GM12878 (cell line): ENCODE measurements around the gene GON4L. TPM values are rescaled to one million over a fixed set of nuclear protein-coding genes. Genes with fewer than 3 reads are reported as not detected.
A peak's percentile ranks its signal among the peaks of the same experiment; 100 is the strongest.

Experiments used
- CREB1 ChIP-seq: IDR thresholded peaks from 2 replicates; pipeline ENCODE4 v1.6.1; 2012; ENCODE audit warnings: low read depth, mild to moderate bottlenecking, inconsistent platforms
- ETV6 ChIP-seq, 2 experiments: fragments of 450-650 bp in 1 of 2; IDR thresholded peaks in 1 of 2; conservative IDR thresholded peaks in 1 of 2; 2 replicates each; pipeline ENCODE4 v1.6.1; 2014; ENCODE audit warnings: antibody characterized with exemption in 1 of 2, borderline replicate concordance in 1 of 2, low read depth in 1 of 2, mild to moderate bottlenecking in 1 of 2, moderate library complexity in 1 of 2
- FOXK2 ChIP-seq: fragments of 450-650 bp; IDR thresholded peaks from 2 replicates; pipeline ENCODE4 v1.6.1; 2017; ENCODE audit warnings: mild to moderate bottlenecking, moderate library complexity
- GABPA ChIP-seq: IDR thresholded peaks from 2 replicates; pipeline ENCODE4 v1.6.1; 2014; ENCODE audit warnings: antibody characterized with exemption, low read depth, mild to moderate bottlenecking, inconsistent platforms
- GATAD2B ChIP-seq: fragments of 450-650 bp; conservative IDR thresholded peaks from 2 replicates; pipeline ENCODE4 v1.6.1; 2017; ENCODE audit warnings: low read depth, mild to moderate bottlenecking, moderate library complexity
- HSF1 ChIP-seq: fragments of 150-350 bp; IDR thresholded peaks from 2 replicates; pipeline ENCODE4 v1.6.1; 2014; ENCODE audit warnings: mild to moderate bottlenecking, low read depth, low read length
- JUNB ChIP-seq: IDR thresholded peaks from 2 replicates; pipeline ENCODE4 v1.6.1; 2016; ENCODE audit warnings: antibody characterized with exemption, mild to moderate bottlenecking
- LARP7 ChIP-seq: fragments of 450-650 bp; IDR thresholded peaks from 2 replicates; pipeline ENCODE4 v1.6.1; 2017; ENCODE audit warnings: mild to moderate bottlenecking
- MEF2B ChIP-seq: fragments of 450-650 bp; IDR thresholded peaks from 2 replicates; pipeline ENCODE4 v1.6.1; 2018; ENCODE audit warnings: mild to moderate bottlenecking, moderate library complexity; ENCODE audit not compliant: partially characterized antibody, poor library complexity, severe bottlenecking
- NBN ChIP-seq: fragments of 450-650 bp; IDR thresholded peaks from 2 replicates; pipeline ENCODE4 v1.6.1; 2016
- NRF1 ChIP-seq: conservative IDR thresholded peaks from 2 replicates; pipeline ENCODE4 v1.6.1; 2011; ENCODE audit warnings: mild to moderate bottlenecking, low read depth, low read length, improper control_type of control experiment
- SIX5 ChIP-seq: IDR thresholded peaks from 2 replicates; pipeline ENCODE4 v1.6.1; 2011; ENCODE audit warnings: mild to moderate bottlenecking, low read depth, low read length, moderate library complexity; ENCODE audit not compliant: severe bottlenecking
- SKIL ChIP-seq: fragments of 450-650 bp; IDR thresholded peaks from 2 replicates; pipeline ENCODE4 v1.6.1; 2017; ENCODE audit warnings: mild to moderate bottlenecking, low read depth, inconsistent platforms; ENCODE audit not compliant: poor library complexity, severe bottlenecking
- SP1 ChIP-seq: IDR thresholded peaks from one replicate; pipeline ENCODE4 v1.6.1; 2011; ENCODE audit warnings: low read depth, low read length
- SREBF2 ChIP-seq: IDR thresholded peaks from 2 replicates; pipeline ENCODE4 v1.6.1; 2012; ENCODE audit warnings: mild to moderate bottlenecking, low read length
- SRF ChIP-seq, 2 experiments: IDR thresholded peaks; 2 replicates each; pipeline ENCODE4 v1.6.1; 2011; ENCODE audit warnings: low read depth in 2 of 2, low read length in 2 of 2, mild to moderate bottlenecking in 1 of 2, moderate library complexity in 1 of 2
- TCF7 ChIP-seq: IDR thresholded peaks from 2 replicates; pipeline ENCODE4 v1.6.1; 2014; ENCODE audit warnings: antibody characterized with exemption, borderline replicate concordance
- USF2 ChIP-seq: IDR thresholded peaks from 2 replicates; pipeline ENCODE4 v1.6.1; 2011; ENCODE audit warnings: low read depth, low read length, improper control_type of control experiment, borderline replicate concordance
- YBX1 ChIP-seq: fragments of 450-650 bp; IDR thresholded peaks from 2 replicates; pipeline ENCODE4 v1.6.1; 2016; ENCODE audit warnings: antibody characterized with exemption
- ZBED1 ChIP-seq: IDR thresholded peaks from 2 replicates; pipeline ENCODE4 v1.6.1; 2016; ENCODE audit warnings: borderline replicate concordance
- ZNF622 ChIP-seq: fragments of 450-650 bp; IDR thresholded peaks from 2 replicates; pipeline ENCODE4 v1.6.1; 2017; ENCODE audit warnings: mild to moderate bottlenecking, inconsistent platforms
- ZSCAN29 ChIP-seq: fragments of 450-650 bp; IDR thresholded peaks from 2 replicates; pipeline ENCODE4 v1.6.1; 2017; ENCODE audit warnings: mild to moderate bottlenecking, moderate library complexity
- polyA plus RNA-seq, 11 experiments: library from polyadenylated mRNA; depleted of rRNA in 4 of 11; unstranded in 6 of 11; stranded (reverse) in 5 of 11; fragments of >200 nt; fragmentation: Nextera tagmentation in 4 of 11; fragmentation: Illumina TruSeq in 1 of 11; extraction: Ambion mirVana in 4 of 11; extraction: Trizol in 1 of 11; gene quantifications; 1 replicate in 1 of 11; 2 replicates in 10 of 11; pipeline versions ENCODE4 v1.2.1 to v1.2.3, GENCODE V29; 2011 to 2016; ENCODE audit warnings: inconsistent platforms in 2 of 11, missing spikeins in 2 of 11, low read depth in 1 of 11
- total RNA-seq, 4 experiments: library from RNA; depleted of rRNA in 3 of 4; stranded (reverse); fragments of >200 nt in 3 of 4; fragmentation: Illumina TruSeq in 1 of 4; extraction: Trizol in 1 of 4; gene quantifications; 2 replicates each; pipeline versions ENCODE4 v1.2.1 to v1.2.3, GENCODE V29; 2013 to 2021
- TF ChIP-seq, protein P1 (sequence below): fragments of 450-650 bp; IDR thresholded peaks from 2 replicates; pipeline ENCODE4 v1.6.1; 2014; ENCODE audit warnings: mild to moderate bottlenecking

The GON4L gene
- total and polyA plus RNA-seq, 10 of the 15 experiments (the other 5 are each of a cell fraction or from before 2014, with no cell fraction given), result 17.7 to 40.7 (median 28.0) TPM

DNA sequence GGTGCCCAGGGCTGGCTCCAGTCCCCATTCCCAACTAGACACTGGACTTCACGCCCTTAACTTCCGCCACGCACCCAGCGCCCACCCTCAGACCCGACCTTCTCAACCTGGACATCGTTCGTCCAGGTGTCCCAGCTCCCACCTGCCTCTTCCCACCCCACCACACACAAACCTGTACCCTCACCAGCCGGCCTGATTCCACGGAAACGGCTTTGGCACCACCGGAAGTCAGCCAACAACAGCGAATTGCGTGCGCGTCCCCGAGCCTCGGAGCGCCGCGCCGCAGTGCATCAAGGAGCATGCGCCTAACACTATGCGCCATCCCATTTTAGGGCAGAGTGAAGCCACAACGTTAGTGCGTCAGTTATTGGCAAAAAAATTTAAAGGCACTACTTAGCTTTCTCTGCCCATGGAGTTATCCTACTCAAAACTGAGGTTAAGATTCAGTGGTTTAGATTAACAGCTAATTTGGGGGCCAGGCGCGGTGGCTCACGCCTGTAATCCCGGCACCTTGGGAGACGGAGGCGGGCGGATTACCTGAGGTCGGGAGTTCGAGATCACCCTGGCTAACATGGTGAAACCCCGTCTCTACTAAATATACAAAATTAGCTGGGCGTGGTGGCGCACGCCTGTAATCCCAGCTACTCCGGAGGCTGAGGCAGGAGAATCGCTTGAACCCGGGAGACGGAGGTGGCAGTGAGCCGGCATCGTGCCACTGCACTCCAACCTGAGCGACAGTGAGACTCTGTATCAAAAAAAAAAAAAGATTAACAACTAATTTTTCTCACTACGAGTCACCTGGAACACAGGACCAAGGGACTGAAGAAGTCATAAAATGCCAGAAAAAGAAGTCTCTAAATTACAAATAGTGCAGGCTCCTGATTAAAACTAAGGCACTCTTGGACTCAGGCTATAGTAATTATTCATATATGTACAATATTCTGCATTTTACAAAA, at the start of gene GON4L (continued):
- TF ChIP-seq SKIL, result peak; percentile 14
- TF ChIP-seq CREB1, result peak; percentile 95
- no peak; the same call in 1 of the 2 replicates for TF ChIP-seq LARP7
- no peak for TF ChIP-seq YBX1
- no peak for TF ChIP-seq MEF2B
- no peak for TF ChIP-seq ZNF622
- TF ChIP-seq USF2, result no peak
- TF ChIP-seq SRF (IDR thresholded peaks at IDR 0.05; ENCODE audit: low read depth in 2 of 2, low read length in 2 of 2), result peak in 1 of 2 experiments; percentile 45; a peak in 1 of 4 replicates
- peak; percentile 69 for TF ChIP-seq SIX5
- no peak for TF ChIP-seq SREBF2
- TF ChIP-seq ETV6 (conservative IDR thresholded peaks at IDR 0.05 in 1 of 2, IDR thresholded peaks at IDR 0.05 in 1 of 2; ENCODE audit: borderline replicate concordance in 1 of 2, low read depth in 1 of 2), result no peak
- no peak for TF ChIP-seq FOXK2
- TF ChIP-seq GABPA, result peak; percentile 69; the same call in 1 of the 2 replicates
- TF ChIP-seq TCF7, result no peak
- TF ChIP-seq SP1, result peak; percentile 53
- TF ChIP-seq, protein P1, sequence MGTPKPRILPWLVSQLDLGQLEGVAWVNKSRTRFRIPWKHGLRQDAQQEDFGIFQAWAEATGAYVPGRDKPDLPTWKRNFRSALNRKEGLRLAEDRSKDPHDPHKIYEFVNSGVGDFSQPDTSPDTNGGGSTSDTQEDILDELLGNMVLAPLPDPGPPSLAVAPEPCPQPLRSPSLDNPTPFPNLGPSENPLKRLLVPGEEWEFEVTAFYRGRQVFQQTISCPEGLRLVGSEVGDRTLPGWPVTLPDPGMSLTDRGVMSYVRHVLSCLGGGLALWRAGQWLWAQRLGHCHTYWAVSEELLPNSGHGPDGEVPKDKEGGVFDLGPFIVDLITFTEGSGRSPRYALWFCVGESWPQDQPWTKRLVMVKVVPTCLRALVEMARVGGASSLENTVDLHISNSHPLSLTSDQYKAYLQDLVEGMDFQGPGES, result no peak
- TF ChIP-seq NBN, result peak; percentile 82; the same call in 1 of the 2 replicates
- peak; percentile 55 for TF ChIP-seq NRF1
- no peak for TF ChIP-seq JUNB
- no peak for TF ChIP-seq ZSCAN29
- no peak for TF ChIP-seq HSF1
- no peak for TF ChIP-seq ZBED1
- no peak; the same call in 1 of the 2 replicates for TF ChIP-seq GATAD2B
